Ascending aorta (tissue), 2 donors: ENCODE results near the gene SPIB. TPM values are rescaled to one million over a fixed set of nuclear protein-coding genes. Genes with fewer than 3 reads are reported as not detected.

ENCODE experiments used
- DNase-seq, 2 donors: peaks; one replicate each; pipeline ENCODE4 v3.0.0-alpha.2; 2019; ENCODE audit warnings: low spot score in 2 of 2
- H3K27ac ChIP-seq, 2 donors: fragments of 200-600 bp; sonication (generic); one replicate each; pipeline ENCODE4 v1.5.1; 2016 to 2017; ENCODE audit warnings: mild to moderate bottlenecking in 1 of 2
- H3K27me3 ChIP-seq: fragments of 200-600 bp; sonication (generic); one replicate; pipeline ENCODE4 v1.5.1; 2017
- H3K36me3 ChIP-seq, 2 donors: fragments of 200-600 bp; sonication (generic); one replicate each; pipeline ENCODE4 v1.5.1; 2016
- H3K4me1 ChIP-seq, 2 donors: fragments of 200-600 bp; sonication (generic); one replicate each; pipeline ENCODE4 v1.5.1; 2016 to 2017; ENCODE audit warnings: mild to moderate bottlenecking in 1 of 2
- H3K4me3 ChIP-seq, 2 donors: fragments of 200-600 bp; sonication (generic); one replicate each; pipeline ENCODE4 v1.5.1; 2016 to 2017; ENCODE audit warnings: mild to moderate bottlenecking in 1 of 2
- H3K9me3 ChIP-seq, 2 donors: fragments of 200-600 bp; sonication (generic); one replicate each; pipeline ENCODE4 v1.5.1; 2016
- CTCF ChIP-seq, 3 experiments: fragments of 200-600 bp in 2 of 3; fragments of 450-650 bp in 1 of 3; sonication (generic) in 2 of 3; IDR thresholded peaks; one replicate each; pipeline ENCODE4 v1.5.1; 2016 to 2019; ENCODE audit warnings: antibody characterized with exemption in 3 of 3, mild to moderate bottlenecking in 1 of 3, moderate library complexity in 1 of 3
- intact Hi-C: fragments of 100-400 bp; cut with DNase I; formaldehyde crosslinking; loops from one replicate; pipeline ENCODE4 v1.15.1; 2023
- total RNA-seq: library from RNA; depleted of rRNA; stranded (reverse); fragments of >200 nt; gene quantifications from one replicate; pipeline ENCODE4 v1.1.0, GENCODE V29; 2016

SPIB gene
- total RNA-seq, 1 donor from 2014 or later: not detected

GRCh38 chr19:50378169-50378862, 40.4 kb upstream of the SPIB start:
- Histone ChIP-seq H3K4me3 (no peak overlapping the region), H3K36me3 (peaks cover 51 to 54% of the 10 kb centered on the region in 2 donors), H3K27me3 (no peaks in the 10 kb centered on the region), H3K4me1 (peaks cover 0 to 6% of the 10 kb centered on the region in 2 donors), H3K27ac (no peak overlapping the region), H3K9me3 (no peaks in the 10 kb centered on the region)
- TF ChIP-seq CTCF (IDR thresholded peaks at IDR 0.05): no peak
- intact Hi-C loops: loop anchor here (5.0 to 10.0 kb wide), 2 partner anchors 729 to 1316 kb away; partner anchors contain the start of genes CTU1 and SPACA6
- no peak for DNase-seq

GRCh38 chr19:50378863-50379236, 39.9 kb upstream of the SPIB start:
- Histone ChIP-seq H3K4me1 (peaks cover 0 to 9% of the 10 kb centered on the region in 2 donors), H3K27ac (no peak overlapping the region), H3K27me3 (no peaks in the 10 kb centered on the region), H3K36me3 (peaks cover 51 to 54% of the 10 kb centered on the region in 2 donors), H3K4me3 (no peak overlapping the region), H3K9me3 (no peaks in the 10 kb centered on the region)
- no peak for DNase-seq
- no peak for TF ChIP-seq CTCF (IDR thresholded peaks at IDR 0.05)
- intact Hi-C loops: loop anchor here (5.0 to 10.0 kb wide), 2 partner anchors 728 to 1316 kb away; partner anchors contain the start of genes CTU1 and SPACA6

GRCh38 chr19:50379602-50380001, 39.1 kb upstream of the SPIB start:
- H3K9me3 ChIP-seq: no peaks in the 10 kb centered on the region
- intact Hi-C loops: loop anchor here (5.0 to 10.0 kb wide), 4 partner anchors 98 to 1315 kb away; partner anchors contain the start of genes CLDND2, CTU1, EMC10 and ETFB
- H3K4me1 ChIP-seq: peaks cover under 1 to 9% of the 10 kb centered on the region in 2 donors
- H3K27ac ChIP-seq: no peak overlapping the region
- peaks cover 51 to 54% of the 10 kb centered on the region in 2 donors for H3K36me3 ChIP-seq
- no peak for TF ChIP-seq CTCF (IDR thresholded peaks at IDR 0.05)
- DNase-seq: no peak
- H3K27me3 ChIP-seq: no peaks in the 10 kb centered on the region
- H3K4me3 ChIP-seq: no peak overlapping the region

- Histone ChIP-seq H3K27ac (no peak overlapping the region), H3K9me3 (no peaks in the 10 kb centered on the region), H3K4me3 (no peak overlapping the region), H3K36me3 (peaks cover 51 to 54% of the 10 kb centered on the region in 2 donors), H3K4me1 (peaks cover 6 to 14% of the 10 kb centered on the region in 2 donors), H3K27me3 (no peaks in the 10 kb centered on the region)
- intact Hi-C loops: loop anchor here (5.0 to 10.0 kb wide), 2 partner anchors 97 to 985 kb away; partner anchors contain the start of genes CLDND2, EMC10, ETFB and GARIN5A
- DNase-seq: no peak
- no peak for TF ChIP-seq CTCF (IDR thresholded peaks at IDR 0.05)
Observed at GRCh38 chr19:50380137-50380536, 38.6 kb upstream of the SPIB start.

- no peak for TF ChIP-seq CTCF (IDR thresholded peaks at IDR 0.05)
- DNase-seq: no peak
- peaks cover 8 to 16% of the 10 kb centered on the region in 2 donors for H3K4me1 ChIP-seq
- no peaks in the 10 kb centered on the region for H3K27me3 ChIP-seq
- intact Hi-C loops: loop anchor here (5.0 to 10.0 kb wide), 2 partner anchors 97 to 984 kb away; partner anchors contain the start of genes CLDND2, EMC10, ETFB and GARIN5A
- H3K36me3 ChIP-seq: peaks cover 51 to 54% of the 10 kb centered on the region in 2 donors
- no peak overlapping the region for H3K27ac ChIP-seq
- no peak overlapping the region for H3K4me3 ChIP-seq
- H3K9me3 ChIP-seq: no peaks in the 10 kb centered on the region
Observed at GRCh38 chr19:50380751-50381151, 38.0 kb upstream of the SPIB start.
